ENCODE results near the gene MMP15.

- TF ChIP-seq CTCF (IDR thresholded peaks at IDR 0.05) (no peak), POLR2A (IDR thresholded peaks at IDR 0.05) (no peak)
These were observed 59.6 kb downstream of the MMP15 start for GRCh38 chr16:58085171-58085570.

Measured in lower leg skin (tissue), 3 donors.